ENCODE data around the gene EXOC6. TPM values are rescaled to one million over a fixed set of nuclear protein-coding genes. Genes with fewer than 3 reads are reported as not detected.

EXOC6 gene
- total RNA-seq, 1 donor from 2014 or later, result 9.1 TPM

GRCh38 chr10:93071177-93071472, 222.8 kb downstream of the EXOC6 start:
- Mint-ChIP-seq H3K4me1 (ENCODE audit: low read depth, unreplicated experiment) (peaks cover 4% of the 10 kb centered on the region), H3K27me3 (ENCODE audit: unreplicated experiment) (peaks cover 43% of the 10 kb centered on the region), H3K9me3 (ENCODE audit: unreplicated experiment) (peaks cover 18% of the 10 kb centered on the region), H3K27ac (ENCODE audit: unreplicated experiment) (no peak overlapping the region), H3K4me3 (ENCODE audit: unreplicated experiment) (peak overlapping the region; percentile 36), H3K36me3 (ENCODE audit: unreplicated experiment) (no peaks in the 10 kb centered on the region)
- TF ChIP-seq CTCF (IDR thresholded peaks at IDR 0.05; ENCODE audit: partially characterized antibody, unreplicated experiment), result no peak
- no peak for DNase-seq

GRCh38 chr10:93071674-93072224, 223.4 kb downstream of the EXOC6 start:
- Mint-ChIP-seq H3K9me3 (ENCODE audit: unreplicated experiment) (peaks cover 16% of the 10 kb centered on the region), H3K27me3 (ENCODE audit: unreplicated experiment) (peaks cover 46% of the 10 kb centered on the region), H3K4me1 (ENCODE audit: low read depth, unreplicated experiment) (peaks cover 7% of the 10 kb centered on the region), H3K36me3 (ENCODE audit: unreplicated experiment) (no peaks in the 10 kb centered on the region), H3K4me3 (ENCODE audit: unreplicated experiment) (no peak overlapping the region), H3K27ac (ENCODE audit: unreplicated experiment) (no peak overlapping the region)
- TF ChIP-seq CTCF (IDR thresholded peaks at IDR 0.05; ENCODE audit: partially characterized antibody, unreplicated experiment), result no peak
- DNase-seq, result peak; percentile 53

DNA sequence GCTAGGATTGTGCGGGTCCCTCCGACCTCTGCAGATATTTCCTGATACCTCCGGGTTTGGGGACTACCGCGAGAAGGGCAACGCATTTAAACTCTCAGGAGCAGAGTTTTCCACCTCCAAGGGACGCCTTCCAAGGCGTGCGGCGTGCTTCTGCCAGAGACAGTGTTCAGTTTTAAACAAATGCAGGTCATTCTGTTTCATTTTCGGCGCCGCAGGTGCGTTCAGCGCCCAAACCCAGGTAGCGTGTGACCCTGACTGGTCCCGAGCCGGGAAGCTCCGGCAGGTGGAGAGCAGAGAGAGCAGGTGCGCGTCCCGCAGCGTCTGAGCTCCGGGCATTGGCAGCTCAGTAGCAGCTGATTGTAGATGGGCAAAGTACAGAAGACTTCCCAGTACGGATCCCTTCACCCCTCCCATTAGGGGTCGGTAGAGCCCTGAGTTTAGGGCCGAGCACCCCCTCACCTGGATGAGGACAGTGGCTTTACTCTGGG, 223.9 kb downstream of the EXOC6 start:
- Mint-ChIP-seq H3K27ac (ENCODE audit: unreplicated experiment) (no peak overlapping the region), H3K27me3 (ENCODE audit: unreplicated experiment) (peaks cover 45% of the 10 kb centered on the region), H3K4me3 (ENCODE audit: unreplicated experiment) (peak overlapping the region; percentile 61), H3K4me1 (ENCODE audit: low read depth, unreplicated experiment) (peaks cover 7% of the 10 kb centered on the region), H3K9me3 (ENCODE audit: unreplicated experiment) (peaks cover 15% of the 10 kb centered on the region), H3K36me3 (ENCODE audit: unreplicated experiment) (no peaks in the 10 kb centered on the region)
- no peak for DNase-seq
- no peak for TF ChIP-seq CTCF (IDR thresholded peaks at IDR 0.05; ENCODE audit: partially characterized antibody, unreplicated experiment)

- H3K4me3 Mint-ChIP-seq (ENCODE audit: unreplicated experiment), result peak overlapping the region; percentile 64
Observed at GRCh38 chr10:93072713-93073538, 224.6 kb downstream of the EXOC6 start.

More at GRCh38 chr10:93072713-93073538, 224.6 kb downstream of the EXOC6 start:
- no peak for TF ChIP-seq CTCF (IDR thresholded peaks at IDR 0.05; ENCODE audit: partially characterized antibody, unreplicated experiment)
- Mint-ChIP-seq H3K27ac (ENCODE audit: unreplicated experiment) (no peak overlapping the region), H3K9me3 (ENCODE audit: unreplicated experiment) (peaks cover 8% of the 10 kb centered on the region), H3K36me3 (ENCODE audit: unreplicated experiment) (no peaks in the 10 kb centered on the region), H3K27me3 (ENCODE audit: unreplicated experiment) (peaks cover 39% of the 10 kb centered on the region), H3K4me1 (ENCODE audit: low read depth, unreplicated experiment) (peaks cover 7% of the 10 kb centered on the region)
- DNase-seq, result no peak

All from glutamatergic neuron (in vitro differentiated cells).